ENCODE measurements around the gene KRTCAP2.
A peak's percentile ranks its signal among the peaks of the same experiment; 100 is the strongest.
"Not testable (repeated sequence)": the region's sequence is repeated elsewhere in the genome, so short reads cannot be mapped to it uniquely, and the experiment has no call there.

Gene KRTCAP2

DNA sequence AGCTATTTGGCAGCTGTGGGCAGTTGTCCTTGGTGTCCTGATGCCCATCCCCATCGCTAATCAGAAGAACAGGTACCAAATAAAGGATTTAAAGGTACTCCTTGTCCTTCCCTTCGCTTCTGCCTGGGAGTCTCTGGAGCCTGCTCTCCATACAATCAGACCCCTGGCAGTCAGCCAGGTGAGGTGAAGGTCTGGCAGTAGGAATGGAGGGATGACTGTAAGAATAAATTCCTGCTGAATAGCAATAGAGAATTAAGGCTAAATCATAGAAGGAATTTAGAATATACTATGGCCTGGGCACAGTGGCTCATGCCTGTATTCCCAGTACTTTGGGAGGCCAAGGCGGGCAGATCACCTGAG is 25.4 kb upstream of the KRTCAP2 start:
- no peak for DNase-seq

DNA sequence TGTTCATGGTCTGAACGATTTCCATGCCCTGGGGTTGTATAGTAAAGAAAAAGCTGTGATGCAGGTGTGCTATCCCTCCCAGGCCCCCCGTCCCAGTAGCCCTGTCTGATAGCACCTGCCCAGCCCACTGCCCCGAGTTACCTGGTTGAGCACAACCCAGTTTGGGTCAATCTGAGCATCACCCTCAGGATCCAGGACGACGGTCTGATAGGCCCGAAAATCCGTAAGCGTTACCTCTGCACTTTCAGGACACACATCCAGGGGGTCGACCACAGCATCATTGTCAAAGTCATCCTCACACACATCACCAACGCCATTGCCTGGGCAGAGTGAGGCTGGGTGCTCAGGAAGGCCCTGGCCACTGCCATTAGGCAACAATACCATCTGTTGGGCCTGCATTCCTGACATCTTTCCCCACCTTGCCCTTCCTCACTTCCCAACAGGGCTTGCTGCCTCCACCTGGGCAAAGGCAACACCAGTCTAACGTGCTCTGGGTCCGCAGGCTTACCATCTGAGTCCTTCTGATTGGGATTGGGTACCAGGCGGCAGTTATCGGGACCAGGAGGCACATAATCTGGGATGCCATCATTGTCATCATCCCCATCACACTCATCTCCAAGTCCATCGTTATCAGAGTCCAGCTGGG is 24.9 kb upstream of the KRTCAP2 start:
- DNase-seq: no peak

DNA sequence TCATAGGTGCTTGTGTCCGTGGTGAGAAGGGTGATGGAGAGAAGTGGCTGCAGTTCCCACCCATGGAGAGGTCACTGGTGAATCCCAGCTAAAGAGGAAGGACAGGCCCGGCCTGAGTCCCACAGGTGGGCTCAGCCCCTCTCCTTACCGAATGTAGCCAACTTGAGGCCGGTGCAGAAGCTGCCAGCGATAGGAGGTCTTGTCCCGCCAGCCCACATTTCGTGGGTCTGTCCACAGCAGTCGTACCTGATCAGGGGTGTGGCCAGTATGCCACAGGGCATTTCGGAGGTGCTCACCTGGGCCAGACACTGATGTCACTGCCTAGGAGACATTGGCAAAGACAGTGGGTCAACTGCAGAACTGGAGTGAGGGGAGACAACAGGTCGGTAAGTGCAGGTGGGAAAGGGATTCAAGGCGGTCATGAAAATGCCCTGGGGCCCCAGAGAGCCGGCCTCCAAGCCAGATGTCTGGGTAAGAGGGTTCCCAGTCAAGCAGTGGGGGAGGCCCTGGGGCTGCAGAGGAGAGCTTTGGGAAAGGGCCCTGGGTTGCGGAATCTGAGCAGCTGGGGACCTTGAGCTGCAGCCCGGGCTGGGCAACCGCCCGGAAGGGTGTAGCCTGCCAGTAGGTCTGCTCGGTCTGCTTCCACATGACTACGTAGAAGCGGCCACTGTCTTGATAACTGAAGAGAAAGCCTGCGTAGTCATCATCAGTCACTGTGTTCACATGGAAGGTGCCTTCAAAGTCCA is 24.0 kb upstream of the KRTCAP2 start:
- DNase-seq: no peak

DNA sequence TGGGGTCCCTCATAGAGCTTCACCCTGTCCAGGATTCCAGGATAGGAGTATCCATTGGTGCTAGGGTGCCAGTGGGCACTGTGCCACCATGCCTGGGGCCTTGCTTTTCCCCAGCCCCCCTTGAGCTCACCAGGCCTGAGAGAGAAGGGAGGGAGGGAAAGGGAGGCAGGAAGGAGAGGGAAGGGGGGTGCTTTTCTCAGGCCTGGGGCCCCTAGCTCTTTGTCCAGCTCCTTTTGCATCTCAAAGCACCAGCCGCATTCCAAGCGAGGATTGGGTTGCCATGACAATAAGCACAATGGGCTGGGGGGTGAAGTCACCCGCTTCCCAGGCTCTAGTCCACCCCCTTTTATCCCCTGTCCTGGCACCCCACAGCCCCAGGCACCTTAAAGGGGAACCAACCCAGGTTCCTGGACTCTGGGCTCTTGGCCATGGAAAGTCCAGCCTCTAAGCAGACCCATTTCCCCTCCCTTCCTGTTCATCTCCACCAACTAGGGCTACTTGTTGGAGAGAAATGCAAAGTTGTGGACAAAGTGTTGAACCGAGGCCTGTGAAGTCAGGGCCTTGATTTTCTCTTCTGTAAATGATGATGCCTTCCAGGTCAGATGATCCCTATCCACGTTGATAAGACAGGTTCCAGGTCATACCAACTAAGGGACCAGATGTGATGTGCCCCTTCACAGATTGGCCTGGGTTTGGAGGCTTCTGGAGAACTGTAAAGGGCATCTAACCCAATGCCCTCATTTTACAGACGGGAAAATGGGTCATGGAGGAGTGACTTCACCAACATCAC is 23.2 kb upstream of the KRTCAP2 start:
- no peak for DNase-seq

DNA sequence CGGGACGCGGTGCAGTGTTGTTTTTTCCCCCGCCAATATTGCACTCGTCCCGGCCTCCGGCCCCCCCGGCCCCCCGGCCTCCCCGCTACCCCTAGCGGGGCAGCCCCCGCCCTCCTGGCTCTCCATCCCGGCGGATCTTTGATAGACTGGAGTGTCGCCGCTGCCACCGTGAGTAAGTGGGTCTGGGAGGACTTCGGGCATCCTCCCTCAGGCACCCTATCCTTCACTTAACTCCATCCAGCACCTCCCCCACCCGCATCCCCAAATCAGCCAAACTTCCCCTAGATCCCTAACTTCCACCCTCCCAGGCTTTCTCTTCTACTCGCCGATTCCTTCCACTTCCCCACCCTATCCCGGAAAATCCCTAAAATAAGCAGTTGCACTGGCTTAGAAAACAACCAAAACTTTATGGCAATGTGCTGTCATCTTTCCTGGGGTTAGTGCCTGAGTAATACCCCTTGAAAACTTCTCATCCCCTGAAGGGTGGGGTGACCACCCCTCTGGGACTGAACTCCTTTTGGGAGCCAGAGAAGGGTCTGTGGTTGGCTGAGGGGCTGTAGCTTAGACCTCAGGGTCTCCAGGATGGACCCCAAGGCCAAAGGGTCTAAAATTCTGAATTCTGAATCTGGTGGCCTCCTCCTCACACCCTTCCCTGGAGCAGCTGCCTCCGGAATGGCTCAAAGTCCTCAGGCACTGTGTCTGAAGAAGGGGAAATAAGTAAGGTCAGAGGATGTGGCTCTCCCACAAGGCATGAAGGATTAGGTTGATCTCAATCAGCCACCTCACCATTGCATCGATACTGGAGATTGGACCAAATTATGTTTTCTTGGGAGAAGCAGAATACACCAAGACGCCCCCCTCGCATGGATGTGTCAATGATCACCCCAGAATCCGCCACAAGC is 22.3 kb upstream of the KRTCAP2 start:
- no peak for DNase-seq

DNA sequence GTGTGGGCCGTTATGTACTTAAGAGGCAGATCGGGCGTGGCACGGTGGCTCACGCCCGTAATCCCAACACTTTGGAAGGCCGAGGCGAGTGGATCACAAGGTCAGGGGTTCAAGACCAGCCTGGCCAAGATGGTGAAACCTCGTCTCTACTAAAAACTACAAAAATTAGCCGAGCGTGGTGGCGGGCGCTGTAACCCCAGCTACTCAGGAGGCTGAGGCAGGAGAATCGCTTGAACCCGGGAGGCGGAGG is 20.8 kb upstream of the KRTCAP2 start:
- not testable (repeated sequence) for DNase-seq

DNA sequence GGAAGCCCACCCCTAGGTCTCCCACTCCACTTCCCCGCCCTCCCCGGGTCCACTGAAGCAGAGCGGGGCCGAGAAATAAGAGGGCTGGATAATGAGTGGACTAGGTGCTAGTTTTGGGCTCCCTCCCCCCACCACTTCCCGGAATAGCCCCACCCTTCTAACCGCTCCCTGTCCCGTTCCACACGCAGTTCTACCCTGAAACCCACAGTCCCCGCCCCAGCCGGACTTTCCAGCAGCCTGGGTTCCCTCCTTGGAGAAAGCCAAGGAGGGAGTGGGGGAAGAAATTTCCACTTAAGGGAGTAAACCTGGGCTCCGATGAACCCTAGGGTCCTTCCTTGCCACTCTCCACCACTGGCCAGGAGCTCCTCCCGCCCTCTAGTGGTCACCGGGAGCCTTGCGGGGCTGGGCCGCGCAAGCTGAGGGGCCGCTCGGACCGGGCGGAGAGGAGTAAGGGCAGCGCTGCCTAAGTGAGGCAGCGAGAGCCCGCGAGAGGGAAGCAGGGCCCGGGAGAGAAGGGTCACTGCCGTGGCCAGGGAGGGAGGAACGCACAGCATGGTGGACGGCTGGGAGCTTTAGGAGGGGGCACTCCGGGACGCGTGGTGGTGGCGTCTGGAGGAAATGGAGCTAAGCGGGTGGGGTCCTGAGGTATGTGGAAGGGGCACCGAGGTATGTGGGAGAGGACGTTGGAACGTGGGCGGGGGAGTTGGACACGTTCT is 20.3 kb upstream of the KRTCAP2 start:
- peak; percentile 85 for DNase-seq

DNA sequence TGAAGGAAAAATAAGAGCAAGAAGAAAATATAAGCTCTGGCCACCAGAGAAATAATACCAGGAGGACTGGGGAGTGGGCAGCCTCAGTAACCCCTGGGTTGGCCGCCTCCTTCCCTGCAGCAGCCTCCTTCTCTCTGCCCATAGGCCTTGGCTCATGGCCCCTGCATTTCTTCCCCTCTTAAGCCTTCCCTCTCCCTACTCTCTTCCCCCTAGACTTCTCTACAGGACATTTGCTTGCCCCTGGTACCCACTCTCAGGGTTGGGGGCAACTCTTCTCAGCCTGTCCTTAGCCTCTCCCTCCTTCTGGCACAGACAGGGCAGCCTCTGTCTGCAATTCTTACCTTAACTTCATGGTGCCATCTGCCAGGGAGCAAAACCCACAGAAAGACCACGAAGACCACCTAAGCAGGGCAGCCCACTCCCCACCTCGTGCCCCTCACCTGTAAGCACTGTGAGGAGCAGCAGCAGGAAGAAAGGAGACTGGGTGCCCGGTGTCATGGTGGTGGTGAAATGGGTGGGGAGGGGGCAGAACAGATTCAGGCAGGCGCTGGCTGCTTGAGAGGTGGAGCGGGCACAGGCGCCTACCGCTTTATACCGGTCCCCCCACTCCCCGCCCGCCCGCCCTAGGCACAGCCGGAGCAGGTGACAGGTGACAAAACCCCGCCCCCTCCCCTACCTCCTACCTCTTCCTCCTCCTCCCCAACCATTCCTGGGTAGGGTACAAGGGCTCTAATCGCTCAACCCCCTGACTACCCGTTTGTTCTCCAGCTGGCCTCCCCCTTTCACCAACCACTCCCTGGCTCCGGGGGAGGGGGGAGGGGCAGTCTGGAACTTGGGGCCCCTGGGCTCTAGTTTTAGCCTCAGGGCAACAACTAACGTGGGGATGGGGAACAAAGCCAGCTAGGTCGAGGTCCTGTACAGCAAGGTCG is 19.5 kb upstream of the KRTCAP2 start:
- DNase-seq: no peak

DNA sequence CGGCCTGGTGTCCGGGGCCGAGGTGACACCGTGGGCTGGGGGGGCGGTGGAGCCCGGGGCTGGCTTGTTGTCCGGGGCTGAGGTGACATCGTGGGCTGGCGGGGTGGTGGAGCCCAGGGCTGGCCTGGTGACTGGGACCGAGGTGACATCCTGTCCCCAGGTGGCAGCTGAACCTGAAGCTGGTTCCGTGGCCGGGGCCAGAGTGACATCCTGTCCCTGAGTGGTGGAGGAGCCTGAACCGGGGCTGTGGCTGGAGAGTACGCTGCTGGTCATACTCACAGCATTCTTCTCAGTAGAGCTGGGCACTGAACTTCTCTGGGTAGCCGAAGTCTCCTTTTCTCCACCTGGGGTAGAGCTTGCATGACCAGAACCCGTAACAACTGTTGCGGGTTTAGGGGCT is 18.8 kb upstream of the KRTCAP2 start:
- no peak for DNase-seq

DNA sequence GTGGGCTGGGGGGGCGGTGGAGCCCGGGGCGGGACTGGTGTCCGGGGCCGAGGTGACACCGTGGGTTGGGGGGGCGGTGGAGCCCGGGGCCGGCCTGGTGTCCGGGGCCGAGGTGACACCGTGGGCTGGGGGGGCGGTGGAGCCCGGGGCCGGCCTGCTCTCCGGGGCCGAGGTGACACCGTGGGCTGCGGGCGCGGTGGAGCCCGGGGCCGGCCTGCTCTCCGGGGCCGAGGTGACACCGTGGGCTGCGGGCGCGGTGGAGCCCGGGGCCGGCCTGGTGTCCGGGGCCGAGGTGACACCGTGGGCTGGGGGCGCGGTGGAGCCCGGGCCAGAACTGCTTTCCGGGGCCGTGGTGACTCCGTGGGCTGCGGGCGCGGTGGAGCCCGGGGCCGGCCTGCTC is 16.8 kb upstream of the KRTCAP2 start:
- not testable (repeated sequence) for DNase-seq

DNA sequence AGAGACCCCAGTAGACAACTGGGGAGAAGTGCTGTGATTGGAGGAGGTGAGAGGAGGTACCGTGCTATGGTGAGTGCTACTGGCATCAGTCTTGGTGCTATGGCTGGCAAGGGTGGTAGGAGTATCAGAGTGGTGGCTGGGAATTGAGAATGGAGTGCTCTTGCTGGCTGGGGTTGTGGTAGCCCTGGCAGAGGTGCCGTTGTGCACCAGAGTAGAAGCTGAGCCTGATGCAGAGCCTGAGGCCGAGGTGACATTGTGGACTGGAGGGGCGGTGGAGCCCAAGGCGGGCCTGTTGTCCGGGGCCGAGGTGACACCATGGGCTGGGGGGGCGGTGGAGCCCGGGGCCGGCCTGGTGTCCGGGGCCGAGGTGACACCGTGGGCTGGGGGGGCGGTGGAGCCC is 15.2 kb upstream of the KRTCAP2 start:
- no peak for DNase-seq

DNA sequence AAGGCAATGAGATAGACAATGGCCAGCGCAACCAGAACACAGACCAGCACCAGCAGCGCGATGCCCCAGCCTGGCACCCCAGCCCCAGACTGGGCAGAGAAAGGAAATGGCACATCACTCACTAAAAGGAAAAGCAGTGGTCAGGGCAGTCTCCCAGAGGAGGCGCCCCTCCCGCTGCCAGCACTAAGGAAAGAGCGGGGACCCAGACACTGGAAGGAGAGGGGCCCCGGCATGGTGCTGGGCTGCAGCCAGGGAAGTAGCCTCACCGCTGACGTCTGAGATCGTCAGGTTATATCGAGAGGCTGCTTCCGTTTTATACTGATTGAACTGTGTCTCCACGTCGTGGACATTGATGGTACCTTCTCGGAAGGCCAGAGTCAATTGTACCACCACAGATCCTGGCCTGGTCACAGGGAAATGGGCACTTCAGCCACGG is 14.4 kb upstream of the KRTCAP2 start:
- DNase-seq: no peak

DNA sequence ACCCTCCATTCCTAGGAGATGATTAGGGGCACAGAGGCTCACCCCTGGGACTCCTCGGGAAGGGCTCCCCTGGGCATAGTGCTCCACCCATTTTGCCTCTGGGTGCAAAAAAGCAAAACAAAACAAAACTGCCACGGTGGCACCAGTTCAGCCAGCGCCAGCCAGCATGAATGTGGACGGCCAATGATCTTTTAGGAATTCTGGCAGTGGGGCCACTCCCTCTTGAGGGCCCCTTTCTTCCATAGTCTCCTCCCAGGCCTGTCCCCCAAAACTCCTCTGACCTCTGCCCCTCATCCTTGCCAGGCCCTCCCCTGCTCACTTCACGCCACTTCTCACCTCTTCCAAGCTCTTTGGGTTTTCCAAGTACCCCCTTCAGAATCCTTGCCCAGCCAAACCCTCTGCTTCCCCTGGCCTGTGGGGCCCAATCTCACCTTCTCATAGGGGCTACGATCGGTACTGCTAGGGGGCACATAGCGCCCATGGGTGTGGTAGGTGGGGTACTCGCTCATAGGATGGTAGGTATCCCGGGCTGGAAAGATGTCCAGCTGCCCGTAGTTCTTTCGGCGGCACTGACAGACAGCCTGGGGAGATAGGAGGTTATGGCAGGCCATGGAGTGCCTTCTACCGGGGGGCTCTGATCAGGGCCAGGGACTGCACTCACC is 13.8 kb upstream of the KRTCAP2 start:
- DNase-seq: no peak

DNA sequence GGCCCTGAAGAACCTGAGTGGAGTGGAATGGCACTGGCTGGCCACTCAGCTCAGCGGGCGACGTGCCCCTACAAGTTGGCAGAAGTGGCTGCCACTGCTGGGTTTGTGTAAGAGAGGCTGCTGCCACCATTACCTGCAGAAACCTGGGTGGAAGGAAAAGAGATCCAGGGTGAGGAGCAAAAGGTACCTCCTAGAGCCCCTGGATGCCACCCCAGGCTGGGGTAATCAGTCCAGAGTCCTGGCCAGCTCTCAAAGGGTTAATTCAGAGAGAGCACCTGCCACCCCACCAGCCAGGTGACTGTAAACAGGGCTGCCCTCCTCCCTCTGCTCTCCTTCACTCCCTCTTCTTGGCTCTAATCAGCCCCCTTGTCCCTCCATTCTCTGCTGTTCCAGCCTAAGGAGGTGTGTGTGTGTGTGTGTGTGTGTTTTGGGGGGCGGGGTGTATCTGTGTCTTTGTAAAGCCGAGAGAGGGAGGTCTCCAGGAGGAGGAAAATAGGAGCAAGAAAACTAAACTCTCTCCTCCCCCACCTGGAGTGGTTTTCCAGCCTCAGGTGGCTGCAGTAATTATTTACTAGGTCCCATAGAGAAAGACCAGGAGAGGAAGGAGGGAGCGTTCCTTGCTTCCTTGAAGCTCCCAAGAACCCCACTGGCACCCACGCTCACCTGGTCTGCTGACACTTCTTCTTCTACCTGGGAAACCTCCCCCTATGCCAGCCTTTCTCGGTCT is 13.1 kb upstream of the KRTCAP2 start:
- DNase-seq: no peak

DNA sequence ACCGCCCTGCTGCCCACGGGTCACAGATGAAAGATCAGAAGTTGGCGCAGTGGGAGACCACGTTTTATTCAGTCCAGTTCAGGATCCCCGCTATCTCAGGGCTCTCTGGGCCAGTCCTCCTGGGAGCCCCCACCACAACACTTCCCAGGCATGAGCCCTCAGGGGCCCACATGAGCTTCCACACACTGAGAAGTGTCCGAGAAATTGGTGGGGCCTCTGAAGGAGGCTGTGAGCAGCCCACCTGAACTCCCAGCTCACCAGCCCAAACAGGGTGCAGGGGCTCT is 12.6 kb upstream of the KRTCAP2 start:
- DNase-seq: no peak

DNA sequence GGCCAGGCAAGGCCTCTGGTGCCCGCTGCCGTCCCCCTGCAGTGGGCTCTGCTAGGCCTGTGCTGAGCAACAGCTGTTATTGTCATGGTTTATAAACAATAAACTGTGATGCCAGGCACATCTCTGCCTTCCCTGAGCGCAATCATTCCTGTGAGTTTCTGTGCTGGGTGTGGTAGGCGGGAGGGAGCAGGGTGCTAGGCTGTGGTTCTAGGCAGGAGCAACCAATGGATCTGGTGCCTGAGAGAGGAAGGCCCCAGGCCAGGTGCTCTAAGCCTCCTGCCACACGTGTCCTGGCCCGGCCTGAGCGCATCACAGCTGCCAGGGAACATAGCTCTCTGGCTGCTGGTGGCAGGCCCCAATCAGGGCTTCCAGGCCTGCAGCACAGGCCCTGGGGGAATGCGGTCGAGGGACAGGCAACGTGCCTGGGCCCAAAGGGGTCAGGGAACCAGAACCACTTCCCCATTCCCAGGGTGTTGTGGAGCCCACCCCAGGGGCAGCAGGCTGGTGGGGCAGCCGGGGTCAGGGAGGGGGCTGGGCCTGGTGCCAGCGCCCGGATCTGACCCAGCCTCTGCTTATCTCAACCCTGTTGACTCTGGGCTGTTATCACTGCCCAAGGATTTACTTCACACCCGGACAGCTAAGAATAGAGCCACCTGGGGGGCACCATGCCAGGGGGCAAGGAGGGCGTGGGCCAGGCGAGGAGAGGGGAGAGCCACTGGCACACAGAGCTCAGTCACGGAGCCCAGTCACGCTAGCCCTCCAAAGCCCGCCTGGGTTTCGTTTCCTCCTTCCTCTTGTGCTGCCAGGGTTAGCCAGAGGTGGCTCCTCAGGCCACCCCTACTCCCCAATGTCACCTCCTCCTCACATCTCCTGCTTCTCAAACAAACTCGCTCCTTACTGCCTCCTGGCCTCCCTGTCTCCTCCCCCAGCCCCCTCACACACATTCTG is 12.0 kb upstream of the KRTCAP2 start:
- DNase-seq: peak; percentile 81

DNA sequence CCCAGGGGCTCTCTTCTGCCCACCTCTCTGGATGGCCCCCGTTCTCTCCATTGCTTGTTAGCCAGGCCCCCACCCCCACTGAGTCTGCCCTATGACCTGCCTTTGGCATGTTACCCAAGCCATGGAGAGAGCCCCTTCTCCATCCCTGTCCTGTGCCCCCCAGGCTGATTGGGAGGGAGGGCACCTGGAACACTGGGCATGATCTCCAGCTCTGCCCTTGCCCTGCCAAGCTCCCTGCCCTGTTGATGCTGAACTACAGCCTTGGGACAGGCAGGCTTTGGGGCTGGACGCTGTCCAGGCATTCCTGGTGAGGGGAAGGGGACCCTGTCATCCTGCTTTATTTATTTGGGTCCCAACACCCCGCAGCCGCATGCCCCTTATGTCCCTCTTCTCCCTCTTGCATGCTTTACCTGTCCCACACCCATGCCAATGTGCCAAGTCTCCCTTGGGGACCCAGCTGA is 11.3 kb upstream of the KRTCAP2 start:
- DNase-seq: no peak

DNA sequence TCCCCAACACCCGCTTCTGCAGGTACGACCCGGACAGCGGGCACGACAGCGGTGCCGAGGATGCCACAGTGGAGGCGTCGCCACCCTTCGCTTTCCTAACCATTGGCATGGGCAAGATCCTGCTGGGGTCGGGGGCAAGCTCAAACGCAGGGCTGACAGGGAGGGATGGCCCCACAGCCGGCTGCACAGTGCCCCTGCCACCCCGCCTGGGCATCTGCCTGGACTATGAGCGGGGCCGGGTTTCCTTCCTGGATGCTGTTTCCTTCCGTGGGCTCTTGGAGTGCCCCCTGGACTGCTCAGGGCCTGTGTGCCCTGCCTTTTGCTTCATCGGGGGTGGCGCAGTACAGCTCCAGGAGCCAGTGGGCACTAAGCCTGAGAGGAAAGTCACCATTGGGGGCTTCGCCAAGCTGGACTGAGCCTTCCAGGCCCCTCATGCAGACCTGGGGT is 10.7 kb upstream of the KRTCAP2 start:
- DNase-seq: no peak

DNA sequence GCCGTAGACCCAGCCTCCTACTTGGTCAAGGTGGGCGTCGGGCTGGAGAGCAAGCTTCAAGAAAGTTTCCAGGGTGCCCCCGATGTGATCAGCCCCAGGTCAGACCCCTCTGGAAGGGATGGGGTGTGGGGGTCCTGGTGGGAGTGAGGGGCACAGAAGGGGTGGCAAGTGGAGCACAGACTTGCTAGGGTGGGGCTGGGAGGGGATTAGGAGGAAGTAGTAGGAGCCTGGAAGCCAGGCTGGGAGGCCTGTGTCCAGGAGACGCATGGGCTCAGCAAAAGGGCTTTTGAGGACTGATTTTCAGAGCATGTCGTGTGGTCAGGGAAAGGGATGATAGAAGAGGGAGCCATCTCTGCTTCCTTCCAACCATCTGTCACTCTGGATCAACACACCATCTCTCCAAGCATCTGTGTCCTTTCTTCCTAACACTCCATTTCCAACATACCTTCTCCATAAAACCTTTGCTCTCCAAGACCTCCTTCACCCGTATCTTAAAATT is 9.0 kb upstream of the KRTCAP2 start:
- DNase-seq: no peak

All from inflammatory macrophage treated with lipopolysaccharide for 4 hours (primary cell).